Panc1 (cell line): Measurements from ENCODE around the gene OTOF. TPM values are rescaled to one million over a fixed set of nuclear protein-coding genes. Genes with fewer than 3 reads are reported as not detected.
A peak's percentile ranks its signal among the peaks of the same experiment; 100 is the strongest.

ENCODE experiments used
- ATAC-seq: fragments of 200-7000 bp; cut with Tn5 transposase; 2 replicates; pipeline ENCODE4 v1.9.1; 2020; ENCODE audit warnings: mild to moderate bottlenecking, moderate library complexity
- BruUV-seq: library from RNA; stranded (reverse); fragments of 400-500 nt; replicated peaks from 2 replicates; lab custom pipeline; 2021; lab: Mats Ljungman, UMichigan
- CTCF ChIA-PET: fragments of 300-600 bp; sonication (Branson Sonifier 250); formaldehyde crosslinking; loops from one replicate; lab custom pipeline; 2022; ENCODE audit warnings: antibody characterized with exemption; lab: Charles Lee
- POLR2A ChIA-PET: fragments of 300-600 bp; sonication (Branson Sonifier 250); formaldehyde crosslinking; loops from one replicate; lab custom pipeline; 2022; ENCODE audit warnings: antibody characterized with exemption; lab: Charles Lee
- DNase-seq: peaks from one replicate; pipeline ENCODE4 v3.0.0-alpha.2; 2010; ENCODE audit warnings: low read depth, low spot score
- H3K27ac ChIP-seq: 2 replicates; pipeline ENCODE4 v1.5.1; 2011; ENCODE audit warnings: mild to moderate bottlenecking, low read length, inconsistent platforms
- H3K27me3 ChIP-seq: fragments of 200-500 bp; sonication (Bioruptor generic); 2 replicates; pipeline ENCODE4 v1.6.0; 2014; ENCODE audit warnings: low read length, inconsistent platforms; ENCODE audit not compliant: control insufficient read depth, insufficient read depth
- H3K36me3 ChIP-seq: fragments of 200-500 bp; sonication (Bioruptor generic); 2 replicates; pipeline ENCODE4 v1.5.1; 2014; ENCODE audit warnings: inconsistent platforms, mild to moderate bottlenecking, low read length, moderate library complexity; ENCODE audit not compliant: control insufficient read depth, insufficient read depth
- H3K4me1 ChIP-seq: 2 replicates; pipeline ENCODE4 v1.5.1; 2011; ENCODE audit warnings: inconsistent platforms, mild to moderate bottlenecking, low read length, moderate library complexity; ENCODE audit not compliant: control insufficient read depth, insufficient read depth
- H3K4me3 ChIP-seq, 2 experiments: 2 replicates each; pipeline ENCODE4 v1.5.1; 2011 to 2012; ENCODE audit warnings: low read depth in 2 of 2, low read length in 2 of 2, mild to moderate bottlenecking in 2 of 2, inconsistent platforms in 1 of 2, moderate library complexity in 1 of 2
- H3K9me3 ChIP-seq: fragments of 200-500 bp; sonication (Bioruptor generic); 2 replicates; pipeline ENCODE4 v1.5.1; 2014; ENCODE audit warnings: low read depth, mild to moderate bottlenecking, inconsistent platforms, low read length, moderate library complexity; ENCODE audit not compliant: control insufficient read depth, insufficient read depth
- CTCF ChIP-seq: fragments of 450-650 bp; IDR thresholded peaks from 2 replicates; pipeline ENCODE4 v1.5.1; 2017; ENCODE audit warnings: mild to moderate bottlenecking
- POLR2AphosphoS5 ChIP-seq: IDR thresholded peaks from 2 replicates; pipeline ENCODE4 v1.6.1; 2012; ENCODE audit warnings: mild to moderate bottlenecking, low read depth, low read length, moderate library complexity
- REST ChIP-seq, 2 experiments: IDR thresholded peaks; 2 replicates each; pipeline ENCODE4 v1.6.1; 2011 to 2012; ENCODE audit warnings: low read depth in 2 of 2, control low read depth in 1 of 2, low read length in 1 of 2, mild to moderate bottlenecking in 1 of 2, moderate library complexity in 1 of 2; ENCODE audit not compliant: insufficient read depth in 1 of 2
- SIN3A ChIP-seq: IDR thresholded peaks from 2 replicates; pipeline ENCODE4 v1.6.1; 2012; ENCODE audit warnings: low read depth, mild to moderate bottlenecking, low read length, moderate library complexity, borderline replicate concordance; ENCODE audit not compliant: insufficient read depth
- TCF7L2 ChIP-seq: IDR thresholded peaks from 2 replicates; pipeline ENCODE4 v1.6.1; 2011; ENCODE audit warnings: mild to moderate bottlenecking, low read depth, low read length, inconsistent platforms
- in situ Hi-C: cut with HindIII; loops from 2 replicates; pipeline ENCODE4 v1.10.0; 2016; ENCODE audit warnings: low sequenced_read_pairs, low pct_unique_long_range_greater_than_20kb
- intact Hi-C: fragments of 100-400 bp; cut with micrococcal nuclease; formaldehyde crosslinking; loops from one replicate; pipeline ENCODE4 v1.10.0; 2022; ENCODE audit not compliant: unreplicated experiment
- total RNA-seq: library from RNA; stranded (reverse); gene quantifications from one replicate; pipeline ENCODE4 v1.2.1, GENCODE V29; 2021; ENCODE audit not compliant: unreplicated experiment

The OTOF gene
- total RNA-seq, 1 experiment from 2014 or later: 0.41 TPM

- TF ChIP-seq CTCF: peak; percentile 71
- TF ChIP-seq REST (IDR thresholded peaks at IDR 0.05; ENCODE audit: insufficient read depth in 1 of 2, low read depth in 2 of 2, low read length in 1 of 2): no peak
- no peak for TF ChIP-seq TCF7L2
- TF ChIP-seq POLR2AphosphoS5: no peak
- no peak for TF ChIP-seq SIN3A
- Histone ChIP-seq H3K4me1 (no peaks in the 10 kb centered on the region), H3K9me3 (no peaks in the 10 kb centered on the region), H3K27me3 (no peaks in the 10 kb centered on the region), H3K27ac (no peak overlapping the region), H3K4me3 (no peak overlapping the region), H3K36me3 (no peaks in the 10 kb centered on the region)
- BruUV-seq: no TSS peak
- intact Hi-C loops (no loop called here), in situ Hi-C loops (no loop called here)
- no peak for ATAC-seq
- no peak for DNase-seq
- ChIA-PET CTCF (no interaction called here), POLR2A (no interaction called here)
These were observed 15.2 kb downstream of the OTOF start for GRCh38 chr2:26462511-26463243.

- ChIA-PET CTCF (interaction anchor here (0.6 kb wide), 1 partner anchor 34 kb away, joined by 3 read pairs; no protein-coding TSS in a partner anchor), POLR2A (no interaction called here)
- in situ Hi-C loops: no loop called here
- Histone ChIP-seq H3K9me3 (no peaks in the 10 kb centered on the region), H3K36me3 (no peaks in the 10 kb centered on the region), H3K27ac (no peak overlapping the region), H3K4me3 (no peak overlapping the region), H3K27me3 (no peaks in the 10 kb centered on the region), H3K4me1 (no peaks in the 10 kb centered on the region)
- BruUV-seq: no TSS peak
- no peak for DNase-seq
- ATAC-seq: no peak
- TF ChIP-seq POLR2AphosphoS5 (no peak), CTCF (no peak)
- intact Hi-C loops: no loop called here
These were observed 15.8 kb downstream of the OTOF start for GRCh38 chr2:26462100-26462499.
